Progenitor cell of endocrine pancreas (in vitro differentiated cells): ENCODE data around the gene C9orf43. TPM values are rescaled to one million over a fixed set of nuclear protein-coding genes. Genes with fewer than 3 reads are reported as not detected.
"Not testable (repeated sequence)": the region's sequence is repeated elsewhere in the genome, so short reads cannot be mapped to it uniquely, and the experiment has no call there.

Source experiments
- DNase-seq: peaks from one replicate; pipeline ENCODE4 v3.0.0; 2021; ENCODE audit warnings: low spot score; ENCODE audit not compliant: unreplicated experiment
- H3K27ac Mint-ChIP-seq: 2 replicates; pipeline ENCODE4 v1.8.0; 2021; ENCODE audit warnings: mild to moderate bottlenecking, moderate library complexity, mixed read lengths
- H3K27me3 Mint-ChIP-seq: 2 replicates; pipeline ENCODE4 v1.8.0; 2021; ENCODE audit warnings: mixed read lengths
- H3K36me3 Mint-ChIP-seq: 2 replicates; pipeline ENCODE4 v1.8.0; 2022; ENCODE audit warnings: mixed read lengths; ENCODE audit not compliant: insufficient read depth
- H3K4me1 Mint-ChIP-seq: 2 replicates; pipeline ENCODE4 v1.8.0; 2021; ENCODE audit warnings: low read depth, mixed read lengths
- H3K4me3 Mint-ChIP-seq: 2 replicates; pipeline ENCODE4 v1.8.0; 2021; ENCODE audit warnings: low read depth, mild to moderate bottlenecking, moderate library complexity, mixed read lengths
- H3K9me3 Mint-ChIP-seq: 2 replicates; pipeline ENCODE4 v1.8.0; 2021; ENCODE audit warnings: low read depth, mixed read lengths
- CTCF ChIP-seq: fragments of 200-600 bp; sonication (generic); IDR thresholded peaks from one replicate; pipeline ENCODE4 v1.5.0; 2021; ENCODE audit warnings: antibody characterized with exemption, mild to moderate bottlenecking; ENCODE audit not compliant: unreplicated experiment
- total RNA-seq: library from RNA; stranded (reverse); gene quantifications from 2 replicates; pipeline ENCODE4 v1.2.1, GENCODE V29; 2021

Gene C9orf43
- total RNA-seq, 1 donor from 2014 or later: 1.6 TPM

- Mint-ChIP-seq H3K9me3 (no peaks in the 10 kb centered on the region), H3K36me3 (no peaks in the 10 kb centered on the region), H3K4me1 (peaks cover 1% of the 10 kb centered on the region), H3K4me3 (no peak overlapping the region), H3K27me3 (peaks cover 15% of the 10 kb centered on the region), H3K27ac (no peak overlapping the region)
- DNase-seq: no peak
- TF ChIP-seq CTCF: no peak
Measured at GRCh38 chr9:113428062-113428615, 17.6 kb downstream of the C9orf43 start.

GRCh38 chr9:113431191-113431590 lies 20.6 kb downstream of the C9orf43 start:
- Mint-ChIP-seq H3K4me3 (no peak overlapping the region), H3K36me3 (no peaks in the 10 kb centered on the region), H3K27me3 (peaks cover 15% of the 10 kb centered on the region), H3K9me3 (no peaks in the 10 kb centered on the region), H3K27ac (no peak overlapping the region), H3K4me1 (no peaks in the 10 kb centered on the region)
- DNase-seq: no peak
- no peak for TF ChIP-seq CTCF

GRCh38 chr9:113436728-113437515 lies 26.4 kb downstream of the C9orf43 start:
- H3K27ac Mint-ChIP-seq: no peak overlapping the region
- no peak for DNase-seq
- no peak for TF ChIP-seq CTCF
- peaks cover 12% of the 10 kb centered on the region for H3K27me3 Mint-ChIP-seq
- H3K4me3 Mint-ChIP-seq: no peak overlapping the region
- no peaks in the 10 kb centered on the region for H3K36me3 Mint-ChIP-seq
- H3K9me3 Mint-ChIP-seq: peaks cover 5% of the 10 kb centered on the region
- no peaks in the 10 kb centered on the region for H3K4me1 Mint-ChIP-seq

GRCh38 chr9:113437716-113438115 lies 27.2 kb downstream of the C9orf43 start:
- not testable (repeated sequence) for DNase-seq, H3K27ac Mint-ChIP-seq, H3K27me3 Mint-ChIP-seq, H3K9me3 Mint-ChIP-seq, H3K4me3 Mint-ChIP-seq, H3K4me1 Mint-ChIP-seq, H3K36me3 Mint-ChIP-seq

GRCh38 chr9:113444736-113445135 lies 34.2 kb downstream of the C9orf43 start:
- H3K4me3 Mint-ChIP-seq: no peak overlapping the region
- H3K4me1 Mint-ChIP-seq: no peaks in the 10 kb centered on the region
- no peaks in the 10 kb centered on the region for H3K27me3 Mint-ChIP-seq
- no peak overlapping the region for H3K27ac Mint-ChIP-seq
- no peaks in the 10 kb centered on the region for H3K36me3 Mint-ChIP-seq
- DNase-seq: no peak
- H3K9me3 Mint-ChIP-seq: no peaks in the 10 kb centered on the region
- TF ChIP-seq CTCF: no peak

GRCh38 chr9:113446323-113446740 lies 35.8 kb downstream of the C9orf43 start:
- DNase-seq: no peak
- Mint-ChIP-seq H3K27me3 (no peaks in the 10 kb centered on the region), H3K27ac (no peak overlapping the region), H3K4me1 (no peaks in the 10 kb centered on the region), H3K4me3 (no peak overlapping the region), H3K9me3 (no peaks in the 10 kb centered on the region), H3K36me3 (no peaks in the 10 kb centered on the region)
- peak; percentile 76 for TF ChIP-seq CTCF
